ENCODE data around the gene ADAMTS8.
"Not testable (repeated sequence)": the region's sequence is repeated elsewhere in the genome, so short reads cannot be mapped to it uniquely, and the experiment has no call there.

Gene ADAMTS8

DNA sequence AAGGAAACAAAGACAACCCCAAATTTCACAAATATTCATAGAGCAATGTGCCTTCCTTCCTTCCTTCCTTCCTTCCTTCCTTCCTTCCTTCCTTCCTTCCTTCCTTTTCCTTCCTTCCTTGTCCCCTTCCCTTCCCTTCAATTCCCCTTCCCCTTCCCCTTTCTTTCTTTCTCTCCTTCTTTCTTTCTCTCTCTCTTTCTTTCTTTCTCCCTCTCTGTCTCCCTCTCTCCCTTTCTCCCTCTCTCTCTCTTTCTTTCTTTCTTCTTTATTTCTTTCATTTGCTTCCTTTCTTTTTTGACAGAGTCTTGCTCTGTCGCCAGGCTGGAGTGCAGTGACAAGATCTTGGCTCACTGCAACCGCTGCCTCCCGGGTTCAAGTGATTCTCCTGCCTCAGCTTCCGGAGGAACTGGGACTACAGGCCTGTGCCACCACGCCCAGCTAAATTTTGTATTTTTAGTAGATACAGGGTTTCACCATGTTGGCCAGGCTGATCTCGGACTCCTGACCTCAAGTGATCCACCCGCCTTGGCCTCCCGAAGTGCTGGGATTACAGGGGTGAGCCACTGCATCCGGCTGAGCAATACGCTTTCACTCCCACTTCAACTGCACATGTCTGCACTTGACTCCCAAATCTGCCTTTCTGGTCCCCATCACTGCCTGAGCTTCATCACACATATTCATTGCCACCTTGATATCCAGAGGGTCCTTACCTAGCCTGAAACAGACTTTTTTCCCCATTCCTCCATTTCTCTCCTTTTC lies 10.2 kb upstream of the ADAMTS8 start:
- not testable (repeated sequence) for DNase-seq

DNA sequence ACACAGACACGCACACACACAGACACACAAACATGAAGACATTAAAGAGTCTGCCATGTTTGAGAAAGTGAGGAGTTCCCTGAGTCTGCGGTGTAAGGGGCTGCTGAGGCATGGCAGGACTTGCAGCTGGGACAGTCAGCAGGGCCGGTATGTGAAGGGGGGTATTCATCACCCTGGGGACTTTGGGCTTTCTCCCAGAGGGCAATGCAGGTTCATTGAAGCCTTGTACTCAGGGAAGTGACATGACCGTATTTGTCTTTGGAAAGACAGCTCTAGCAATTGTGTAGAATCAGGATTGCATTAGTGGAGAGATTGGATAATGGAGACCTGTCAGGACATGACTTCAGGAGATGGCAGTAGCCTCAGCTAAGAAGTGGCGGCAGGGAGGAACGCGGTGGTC lies 9.4 kb upstream of the ADAMTS8 start:
- no peak for DNase-seq

DNA sequence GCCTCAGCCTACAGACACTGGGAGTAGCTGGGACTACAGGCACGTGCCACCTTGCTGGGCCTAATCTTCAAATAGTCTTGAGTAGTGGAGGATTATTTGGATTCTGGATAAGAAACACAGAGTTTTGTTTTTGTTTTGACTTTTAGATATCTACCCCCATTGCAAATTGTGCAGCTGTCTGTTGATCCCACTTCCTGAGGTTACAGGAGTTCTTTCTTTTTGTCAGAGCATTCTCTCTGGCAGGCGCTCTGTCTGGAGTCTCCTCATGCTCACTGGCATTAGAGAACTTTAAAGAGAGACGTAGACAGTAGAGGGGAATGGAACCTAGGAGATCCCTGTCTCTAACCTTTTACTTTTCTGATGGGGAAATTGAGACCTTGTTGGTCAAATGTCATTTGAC lies 7.8 kb upstream of the ADAMTS8 start:
- DNase-seq: no peak

DNA sequence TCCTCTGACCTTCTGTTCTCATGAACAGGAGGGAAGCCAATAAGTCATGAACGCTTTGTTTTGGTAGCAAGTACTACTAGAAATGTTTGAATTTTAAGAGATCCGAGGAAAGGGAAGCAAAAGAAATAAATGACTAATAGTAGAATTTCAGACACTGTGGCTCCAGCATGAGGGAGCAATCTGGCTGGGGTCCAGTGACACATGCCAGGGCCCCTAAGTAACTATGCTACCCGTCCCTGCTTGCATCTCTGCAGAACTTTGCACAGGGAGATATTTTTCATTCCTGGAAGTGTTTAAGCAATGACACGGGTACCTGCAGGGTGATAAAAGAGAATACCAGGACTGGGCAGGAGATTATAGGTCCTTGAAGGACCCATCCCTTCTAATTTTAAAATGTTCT lies 7.3 kb upstream of the ADAMTS8 start:
- DNase-seq: no peak

DNA sequence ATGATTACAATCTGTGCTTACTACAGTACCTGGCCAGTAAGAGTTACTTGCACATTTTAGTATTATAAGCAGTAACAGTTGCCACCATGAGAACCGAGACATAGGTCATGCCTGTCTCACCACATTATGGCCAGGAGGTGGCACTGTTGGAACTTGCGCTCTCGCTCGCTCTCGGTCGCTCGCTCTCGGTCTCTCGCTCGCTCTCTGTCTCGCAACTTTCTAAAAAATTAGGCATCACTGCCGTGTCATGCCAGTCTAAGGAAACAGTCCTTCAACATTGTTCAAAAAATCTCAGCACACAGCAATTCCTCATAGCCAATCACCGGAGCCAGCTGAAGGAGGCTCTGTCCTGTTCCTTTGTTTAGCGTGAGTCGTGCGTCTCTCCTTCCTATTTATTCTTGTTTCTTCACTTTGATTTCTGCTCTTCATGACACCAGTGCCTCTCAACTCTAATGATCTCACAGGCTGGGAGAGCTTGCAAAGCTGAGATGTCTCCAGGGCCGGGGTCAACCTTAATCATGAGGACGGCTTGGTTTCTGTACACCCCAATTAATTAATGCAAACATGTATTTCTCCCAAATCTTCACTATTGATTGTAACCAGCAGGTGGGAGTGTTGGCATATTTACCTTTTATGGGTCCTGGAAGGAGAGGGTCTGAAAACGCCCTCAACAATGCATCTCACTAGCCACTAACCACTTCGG lies 6.3 kb upstream of the ADAMTS8 start:
- peak; percentile 77 for DNase-seq

DNA sequence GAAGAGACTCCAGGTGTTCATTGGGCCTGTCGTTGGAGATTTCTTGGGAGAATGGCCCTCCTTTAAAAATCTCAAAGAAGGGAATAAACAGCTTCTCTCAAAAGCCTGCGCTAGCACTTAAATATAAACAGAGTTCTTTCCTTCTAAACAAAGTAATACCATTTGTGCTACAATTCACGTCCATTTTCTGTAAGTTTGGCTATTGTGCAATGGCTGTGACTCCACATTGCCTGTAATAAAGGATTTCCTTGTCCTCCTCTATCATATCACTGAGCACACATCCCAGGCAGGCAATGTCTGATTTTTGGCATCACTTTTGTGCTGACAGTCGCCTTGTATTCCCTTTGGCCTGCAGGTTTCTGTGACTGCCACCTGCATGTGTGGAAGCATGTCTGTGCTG lies 4.9 kb upstream of the ADAMTS8 start:
- no peak for DNase-seq

DNA sequence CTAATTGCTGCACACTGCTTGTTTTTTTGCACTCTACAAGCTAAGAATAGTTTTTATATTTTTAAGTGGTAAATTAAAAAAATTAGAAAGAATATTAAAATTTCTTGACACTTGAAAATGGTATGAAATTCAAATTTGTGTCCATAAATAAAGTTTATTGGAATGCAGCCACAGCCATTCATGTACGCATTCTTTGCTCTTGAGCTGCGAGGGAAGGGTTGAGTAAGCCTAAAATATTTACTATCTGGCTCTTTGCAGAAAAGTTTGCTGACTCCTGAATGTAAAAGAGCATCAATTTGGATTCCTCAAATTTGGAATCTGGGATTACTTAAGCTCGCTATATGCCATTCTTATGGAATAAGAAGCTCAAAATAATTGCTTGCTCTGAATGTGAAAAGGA lies 3.4 kb upstream of the ADAMTS8 start:
- no peak for DNase-seq

DNA sequence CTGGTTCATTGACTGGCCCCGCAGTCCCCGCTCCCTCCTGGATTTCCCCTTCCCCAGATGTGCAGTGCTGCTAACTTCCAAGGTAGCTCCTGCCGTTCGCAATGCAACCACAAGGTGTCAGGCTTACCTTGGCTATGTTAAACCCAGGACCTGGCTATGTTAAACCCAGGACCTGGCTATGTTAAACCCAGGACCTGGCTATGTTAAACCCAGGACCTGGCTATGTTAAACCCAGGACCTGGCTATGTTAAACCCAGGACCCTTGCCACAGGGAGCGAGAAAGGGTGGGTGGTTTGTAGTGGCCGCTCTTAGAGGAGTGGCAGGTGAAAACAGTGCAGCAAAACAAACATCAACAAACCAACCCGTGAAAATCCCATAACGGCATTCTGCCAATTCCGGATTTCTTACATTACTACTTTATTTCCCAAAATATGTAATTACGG lies 2.9 kb upstream of the ADAMTS8 start:
- peak; percentile 81 for DNase-seq

DNA sequence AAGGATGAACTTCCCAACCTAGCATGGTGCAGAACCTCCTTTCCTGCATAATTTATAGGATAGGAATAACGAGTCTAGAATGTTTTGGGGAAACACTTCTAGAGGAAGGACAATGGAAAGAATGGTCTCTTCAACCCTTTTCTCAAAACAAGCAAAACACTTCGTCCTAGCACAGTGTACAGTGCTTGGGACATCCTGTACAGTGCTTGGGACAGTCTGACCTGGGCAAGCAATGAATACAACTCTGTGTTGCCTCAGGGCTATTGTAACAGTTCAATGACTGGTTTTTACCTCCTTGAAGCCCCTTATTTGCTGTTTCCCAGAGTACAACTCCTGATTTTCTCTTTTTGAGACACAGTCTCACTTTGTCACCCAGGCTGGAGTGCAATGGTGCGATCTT lies 1.6 kb upstream of the ADAMTS8 start:
- DNase-seq: no peak

DNA sequence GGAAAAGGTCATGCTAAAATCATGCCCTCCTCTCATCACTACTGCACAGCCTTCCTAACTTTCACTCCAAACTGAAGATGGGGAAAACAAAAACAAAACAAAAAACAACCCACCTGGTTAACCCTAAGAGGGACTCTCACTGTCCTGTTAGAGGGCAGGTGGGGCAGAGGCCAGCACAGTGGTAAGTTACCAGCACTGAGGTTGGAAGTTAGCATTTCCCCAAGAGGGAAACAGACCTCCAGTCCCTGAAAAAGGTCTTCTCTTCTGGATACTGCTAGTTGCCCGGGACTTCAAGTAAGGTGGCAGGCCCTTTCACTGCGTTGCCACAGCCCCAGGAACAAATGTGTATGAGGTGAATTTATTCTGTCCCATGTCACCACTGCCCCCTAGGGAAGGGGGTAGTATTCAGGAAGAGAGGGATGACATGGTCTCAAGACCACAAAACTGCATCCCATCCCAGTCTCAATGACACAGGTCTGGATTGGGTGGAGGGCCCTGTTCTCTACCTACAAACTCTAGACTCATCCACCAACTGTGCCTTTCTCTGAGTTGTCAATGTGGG lies 792 bp upstream of the ADAMTS8 start:
- DNase-seq: no peak

DNA sequence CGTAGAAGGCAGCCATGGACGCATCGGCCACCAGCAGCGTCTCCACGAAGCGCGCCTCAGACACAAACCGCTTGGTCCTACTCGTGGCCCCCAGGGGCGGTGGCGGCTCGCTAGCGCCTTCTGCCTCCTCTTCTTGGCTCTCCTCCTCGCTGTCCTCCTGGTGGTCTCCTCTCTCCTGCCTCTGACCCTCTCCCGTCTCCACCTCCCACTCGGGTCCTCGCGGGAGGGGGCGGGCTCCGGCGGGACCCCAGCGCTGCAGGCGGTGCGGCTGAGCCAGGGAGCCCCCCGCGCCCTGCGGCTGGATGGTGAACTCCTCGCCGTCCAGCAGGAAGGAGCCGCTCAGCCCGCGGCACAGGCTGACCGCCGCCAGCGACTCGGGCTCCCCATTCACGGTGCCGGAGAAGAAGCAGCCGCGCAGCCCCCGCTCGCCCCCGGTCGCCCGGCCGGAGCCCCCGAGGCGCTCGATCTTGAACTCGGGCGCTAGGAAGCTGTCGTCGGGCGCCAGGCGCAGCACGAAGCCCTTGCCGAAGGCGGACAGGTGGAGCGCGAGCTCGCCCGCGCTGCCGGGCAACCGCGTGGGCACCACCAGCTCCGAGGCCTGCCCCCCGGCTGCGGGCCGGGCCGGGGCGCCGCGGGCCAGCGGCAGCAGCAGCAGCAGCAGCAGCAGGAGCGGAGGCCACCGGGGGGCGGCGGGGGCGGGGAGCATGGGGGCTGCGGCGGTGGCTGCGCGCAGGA lies 661 bp downstream of the ADAMTS8 start:
- no peak for DNase-seq

DNA sequence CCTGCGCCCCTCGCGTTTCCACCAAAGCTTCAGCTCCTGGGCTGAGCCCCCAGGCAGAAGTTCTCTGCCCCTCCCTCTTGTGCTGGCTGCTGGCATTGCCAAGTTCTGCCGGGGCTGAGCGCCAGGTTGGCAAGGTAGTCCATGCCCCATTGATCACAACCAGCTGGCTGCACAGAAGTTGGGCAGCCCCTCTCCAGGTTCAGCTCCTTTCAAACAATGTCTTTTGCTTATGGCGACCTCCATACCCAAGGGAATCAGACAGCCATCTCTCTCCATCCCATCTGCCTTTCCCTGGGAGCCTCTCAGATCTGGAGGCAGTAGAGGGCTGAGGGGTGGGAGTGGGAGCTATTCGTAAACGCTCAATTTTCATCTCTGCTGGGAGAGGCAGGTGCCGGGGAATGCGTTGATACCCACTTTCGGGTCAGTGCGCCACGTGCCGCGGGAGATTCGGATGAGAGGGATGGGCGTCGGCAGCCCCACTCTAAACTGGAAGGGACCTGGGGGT lies 1.5 kb downstream of the ADAMTS8 start:
- DNase-seq: no peak

DNA sequence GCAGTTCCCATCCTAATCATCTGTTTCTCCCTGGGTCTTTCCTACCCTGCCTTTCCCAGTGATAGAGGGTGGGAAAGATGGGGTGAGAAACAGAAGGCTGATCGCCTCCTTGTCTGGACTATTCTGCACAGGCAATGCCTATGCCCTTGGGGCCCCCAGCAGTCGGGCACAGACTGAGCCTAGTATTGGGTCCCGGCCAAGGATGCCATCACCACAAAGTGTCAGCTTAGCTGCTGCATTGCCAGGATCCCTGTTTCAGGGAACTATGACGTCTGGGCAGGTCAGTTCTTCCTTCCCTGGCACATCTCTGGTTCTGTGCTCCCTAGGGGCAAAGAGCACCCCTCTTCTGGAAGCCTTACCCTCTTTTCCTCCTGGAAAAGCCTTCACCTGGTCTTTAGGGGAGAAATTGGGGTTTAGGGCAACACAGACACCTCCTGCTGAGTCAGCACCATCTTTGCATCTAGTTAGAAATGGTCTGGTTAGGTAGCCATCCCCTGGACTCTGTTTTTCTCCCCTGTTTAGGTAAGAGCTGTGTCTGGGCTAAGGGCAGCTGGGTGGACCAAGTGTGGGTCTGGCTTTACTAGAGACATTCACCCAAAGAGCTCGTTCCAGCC lies 2.1 kb downstream of the ADAMTS8 start:
- DNase-seq: no peak

DNA sequence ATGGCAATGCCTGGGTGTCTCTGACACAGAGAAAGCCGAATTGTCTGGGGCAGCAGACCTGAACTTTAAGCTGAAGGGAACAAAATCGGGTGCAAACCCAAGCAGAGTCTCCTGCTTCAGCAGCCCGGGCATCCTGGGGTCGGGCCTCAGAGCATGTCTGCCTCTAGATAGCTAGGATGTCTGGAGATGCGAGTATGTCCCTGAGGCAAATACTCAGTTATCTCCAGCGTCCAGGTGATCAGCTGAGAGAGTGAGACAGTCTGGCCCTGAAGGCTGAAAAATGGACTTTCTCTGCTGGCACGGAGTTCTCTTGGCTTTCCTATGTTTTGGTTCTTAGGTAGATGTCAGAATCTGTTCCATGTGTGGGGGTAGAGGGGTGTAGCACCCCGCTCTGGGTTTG lies 3.3 kb downstream of the ADAMTS8 start:
- no peak for DNase-seq

DNA sequence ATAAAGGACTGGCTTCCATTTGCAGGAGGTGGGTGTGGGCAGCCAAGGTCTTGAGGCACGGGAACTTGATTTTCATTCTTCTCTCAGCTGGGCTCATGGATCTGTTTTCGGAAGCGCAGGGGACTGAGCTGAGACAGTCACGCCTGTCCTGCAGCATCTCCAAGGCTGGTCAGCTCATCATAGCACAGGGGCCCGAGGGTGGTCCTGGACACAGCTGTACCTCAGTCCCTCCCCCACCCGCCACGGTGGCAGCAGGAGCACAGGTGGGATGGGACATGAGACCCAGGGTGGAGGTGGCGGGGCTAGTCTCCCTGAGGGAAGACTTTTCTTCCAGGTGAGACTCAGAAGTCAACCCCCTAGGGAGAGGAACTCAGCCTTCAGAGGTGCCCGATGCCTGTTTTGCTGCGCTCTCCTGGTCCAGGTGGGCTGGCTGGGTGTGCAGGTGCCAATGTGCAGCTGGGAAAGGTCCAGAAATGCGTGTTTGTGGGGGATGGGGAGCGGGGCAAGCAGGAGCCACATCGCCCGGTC lies 3.7 kb downstream of the ADAMTS8 start:
- no peak for DNase-seq

DNA sequence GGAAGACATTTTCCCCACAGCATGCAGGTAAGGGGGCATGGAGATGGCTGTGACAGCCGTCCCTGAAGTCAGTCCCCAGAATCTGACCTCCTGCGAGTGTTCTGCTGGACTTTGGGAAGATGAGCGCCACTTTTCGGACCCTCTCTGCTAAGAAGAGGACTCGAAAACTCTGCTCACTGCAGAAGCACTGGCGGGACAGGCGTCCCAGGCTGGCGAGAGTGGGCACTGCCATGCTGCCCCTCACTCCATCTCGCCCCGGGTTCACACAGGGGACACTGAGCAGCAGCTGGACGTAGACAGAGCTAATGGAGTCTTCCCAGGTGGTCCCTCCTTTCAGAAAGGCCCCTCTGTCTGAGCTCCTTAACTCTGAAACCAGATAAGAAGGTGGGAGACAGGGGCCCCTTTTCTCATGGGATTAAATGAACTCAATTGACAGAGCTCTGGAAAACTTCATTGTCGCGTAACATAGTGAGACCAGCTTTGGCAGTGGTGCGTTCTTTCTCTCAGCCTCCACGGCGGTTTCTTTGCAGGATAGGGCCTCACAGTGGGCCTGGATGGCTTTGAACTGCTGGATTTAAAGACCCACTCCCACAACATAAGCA lies 4.8 kb downstream of the ADAMTS8 start:
- DNase-seq: no peak

DNA sequence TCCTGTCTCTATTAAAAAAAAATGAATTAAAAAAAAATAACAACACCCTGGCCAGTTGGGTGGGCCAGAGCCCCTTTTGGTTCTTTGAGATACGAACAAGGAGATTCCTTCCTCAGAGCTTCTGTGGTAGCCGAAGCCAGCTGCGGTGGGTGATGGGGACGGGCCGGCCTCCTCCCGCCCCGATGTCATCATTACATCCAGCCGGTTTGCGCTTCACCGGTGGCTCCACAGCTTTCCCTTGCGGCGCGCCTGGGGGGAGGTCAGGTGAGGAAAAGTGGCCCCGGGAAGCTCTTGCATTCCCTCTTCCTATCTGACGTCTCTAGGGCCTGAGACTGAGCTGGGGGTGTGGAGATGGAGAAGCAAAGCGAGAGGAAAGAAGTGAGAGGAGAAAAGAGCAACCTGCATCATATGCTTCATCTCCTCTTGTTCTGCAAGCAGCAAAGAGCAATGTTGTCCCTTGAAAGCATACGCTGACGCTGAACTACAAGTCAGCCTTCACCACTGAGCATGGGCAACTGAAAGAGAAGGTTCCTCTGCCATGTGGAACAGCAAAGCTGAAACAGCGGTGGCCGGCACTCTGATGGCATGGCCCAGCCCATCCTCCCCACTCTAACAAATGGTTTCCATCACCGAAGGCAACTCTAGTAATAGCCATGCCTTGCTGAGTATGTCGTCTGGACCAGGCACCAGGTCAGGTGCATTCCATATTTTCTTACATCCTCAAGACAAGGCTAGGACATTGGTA lies 6.0 kb downstream of the ADAMTS8 start:
- no peak for DNase-seq

DNA sequence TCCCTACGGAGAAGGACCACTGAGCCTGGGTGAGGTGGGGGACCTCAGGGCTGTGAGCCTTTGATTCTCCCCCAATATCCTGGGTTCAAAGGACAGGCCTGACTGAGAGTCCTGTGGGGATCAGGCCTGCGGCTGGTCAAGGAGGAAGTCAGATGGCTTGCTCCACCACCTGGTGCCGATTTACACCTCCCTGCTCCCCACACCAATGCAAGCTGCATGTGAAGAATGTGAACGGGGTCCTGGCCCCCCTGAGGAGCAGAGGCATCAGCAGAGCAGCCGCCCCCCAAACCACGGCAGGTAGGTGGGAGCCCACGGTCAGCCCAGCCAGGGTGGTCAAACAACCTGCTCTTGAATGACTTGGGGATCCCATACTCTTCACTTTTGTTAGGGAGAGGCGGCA lies 6.7 kb downstream of the ADAMTS8 start:
- DNase-seq: no peak

DNA sequence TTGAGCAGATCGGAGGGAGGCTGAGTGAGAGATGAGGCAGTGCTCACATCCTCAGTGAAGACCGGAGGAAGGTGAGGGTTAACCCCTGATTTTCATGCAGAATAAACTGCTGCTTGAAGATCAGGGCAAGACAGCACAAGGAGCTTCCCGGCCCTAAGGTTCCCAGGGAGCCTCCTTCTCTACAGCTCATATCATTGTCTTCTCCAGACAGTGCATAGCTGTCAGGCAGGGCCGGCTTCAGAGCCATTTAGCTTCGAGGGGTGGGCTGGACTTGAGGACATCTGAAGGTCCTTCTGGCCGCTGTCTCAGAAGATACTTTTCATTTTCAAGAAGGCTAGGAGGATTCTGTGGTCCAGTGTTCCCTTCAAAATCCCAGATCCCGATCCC lies 7.2 kb downstream of the ADAMTS8 start:
- DNase-seq: no peak

DNA sequence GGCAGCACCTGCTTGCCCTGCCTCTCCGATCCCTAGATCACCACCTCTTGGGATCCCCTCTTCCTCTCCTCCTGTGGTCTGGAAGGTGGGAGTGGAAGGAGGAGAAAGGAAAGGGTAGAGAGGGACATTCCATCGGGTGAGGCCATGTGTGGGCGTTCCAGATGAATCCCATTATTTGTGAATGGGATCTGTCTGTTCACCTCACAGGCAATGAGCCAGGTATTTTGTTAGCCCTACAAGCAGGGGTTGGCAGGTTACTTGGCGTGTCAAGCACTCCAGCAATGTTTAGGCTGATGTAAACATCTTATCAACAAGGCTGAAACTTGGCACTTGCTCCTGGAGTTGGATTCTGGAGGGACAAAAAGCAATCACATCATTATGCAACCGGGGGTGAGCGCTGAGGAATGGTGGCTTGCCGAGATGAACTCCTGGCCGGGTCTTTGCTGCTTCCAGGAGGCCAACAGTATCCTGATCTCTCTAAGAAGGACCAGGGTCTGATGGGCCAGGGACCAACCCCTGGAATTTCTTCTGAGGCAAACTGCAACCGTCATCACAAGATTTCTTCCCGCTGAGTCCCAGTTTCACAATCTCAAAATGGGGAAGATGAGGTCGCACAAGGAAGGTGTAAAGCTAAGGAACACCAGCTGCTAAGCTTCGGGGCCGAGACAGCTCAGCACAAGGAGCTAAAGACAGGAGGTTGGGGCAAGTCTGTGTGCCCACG lies 7.8 kb downstream of the ADAMTS8 start:
- no peak for DNase-seq

DNA sequence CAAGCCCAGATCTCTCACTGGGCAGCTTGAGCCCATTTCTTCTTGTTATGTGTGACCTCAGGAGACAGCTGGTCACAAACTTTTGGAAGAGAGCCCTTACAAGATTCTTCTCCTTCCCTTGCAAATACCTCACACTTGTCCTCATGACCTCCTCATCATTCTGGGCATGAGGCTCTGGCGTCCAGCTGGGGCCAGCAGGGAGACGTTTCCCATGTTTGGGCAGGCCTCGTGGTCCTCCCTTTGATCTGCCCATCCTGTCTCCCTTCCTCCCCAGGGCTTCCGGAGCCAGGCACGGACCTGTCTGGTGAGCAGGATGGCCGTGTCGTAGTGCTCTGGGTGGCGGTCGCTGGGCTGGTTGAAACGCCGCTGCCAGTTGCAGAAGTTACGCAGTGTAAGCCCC lies 9.7 kb downstream of the ADAMTS8 start:
- DNase-seq: no peak

Data from stimulated activated CD4-positive, alpha-beta T cell treated with anti-CD3 and anti-CD28 coated beads, Interleukin-15, amount 100 ng/mL, for 24 hours (primary cell).